Coronary artery (tissue), 2 donors: ENCODE data around the gene C1orf232.

Experiments
- DNase-seq: peaks from one replicate; pipeline ENCODE4 v3.0.0-alpha.2; 2017; ENCODE audit warnings: low spot score
- H3K27ac ChIP-seq, 2 donors: fragments of 200-600 bp; sonication (generic); one replicate each; pipeline ENCODE4 v1.5.1; 2016 to 2019
- H3K4me3 ChIP-seq: fragments of 200-600 bp; sonication (generic); 2 replicates; pipeline ENCODE4 v1.5.1; 2016; ENCODE audit warnings: mild to moderate bottlenecking, moderate library complexity
- CTCF ChIP-seq: fragments of 200-600 bp; sonication (generic); IDR thresholded peaks from one replicate; pipeline ENCODE4 v1.5.1; 2019; ENCODE audit warnings: antibody characterized with exemption

C1orf232 gene

GRCh38 chr1:26124418-26125331 lies 44.1 kb downstream of the C1orf232 start:
- H3K27ac ChIP-seq = no peak overlapping the region
- no peak for DNase-seq
- no peak overlapping the region for H3K4me3 ChIP-seq
- TF ChIP-seq CTCF = no peak

- no peak for TF ChIP-seq CTCF
- DNase-seq = no peak
- H3K4me3 ChIP-seq = no peak overlapping the region
- no peak overlapping the region for H3K27ac ChIP-seq
Observed at GRCh38 chr1:26122988-26123973, 45.5 kb downstream of the C1orf232 start.

- peak overlapping the region in 1 of 2 donors; percentile 11 for H3K27ac ChIP-seq
- TF ChIP-seq CTCF = no peak
- H3K4me3 ChIP-seq = no peak overlapping the region
- DNase-seq = no peak
Observed at GRCh38 chr1:26121854-26122773, 46.6 kb downstream of the C1orf232 start.

GRCh38 chr1:26119892-26120608 lies 48.7 kb downstream of the C1orf232 start:
- no peak overlapping the region for H3K27ac ChIP-seq
- no peak for DNase-seq
- H3K4me3 ChIP-seq = no peak overlapping the region
- TF ChIP-seq CTCF = no peak

GRCh38 chr1:26114165-26114927 lies 54.4 kb downstream of the C1orf232 start:
- no peak for DNase-seq
- Histone ChIP-seq H3K4me3 (no peak overlapping the region), H3K27ac (no peak overlapping the region)
- TF ChIP-seq CTCF = no peak
